ENCODE measurements around the gene ARHGEF6. TPM values are rescaled to one million over a fixed set of nuclear protein-coding genes. Genes with fewer than 3 reads are reported as not detected.

Gene ARHGEF6
- total RNA-seq, 1 experiment from 2014 or later = 5.1 TPM

DNA sequence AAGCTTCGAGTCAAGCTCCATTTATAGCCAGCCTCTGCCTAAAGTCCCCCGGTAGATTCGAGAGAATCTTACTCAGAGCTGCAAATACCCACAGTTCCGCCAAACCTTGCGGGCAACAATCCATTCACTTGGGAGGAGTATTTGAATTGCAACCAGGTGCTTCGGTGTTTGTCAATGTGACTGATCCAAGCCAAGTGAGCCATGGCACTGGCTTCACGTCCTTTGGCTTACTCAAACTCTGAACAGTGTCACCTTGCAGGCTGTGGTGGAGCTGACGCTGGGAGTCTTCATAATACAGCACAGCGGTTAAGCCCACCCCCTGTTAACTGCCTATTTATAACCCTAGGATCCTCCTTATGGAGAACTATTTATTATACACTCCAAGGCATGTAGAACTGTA, 121.6 kb downstream of the ARHGEF6 start:
- Mint-ChIP-seq H3K4me1 (peaks cover 8% of the 10 kb centered on the region), H3K36me3 (no peaks in the 10 kb centered on the region), H3K27ac (no peak overlapping the region), H3K27me3 (ENCODE audit: low read depth) (peaks cover 7% of the 10 kb centered on the region), H3K9me3 (peaks cover 5% of the 10 kb centered on the region), H3K4me3 (no peak overlapping the region)
- ChIA-PET POLR2A (no interaction called here), CTCF (interaction anchor here (0.5 kb wide), 1 partner anchor 915 kb away, joined by 3 read pairs; no protein-coding TSS in a partner anchor)
- TF ChIP-seq, protein P1, sequence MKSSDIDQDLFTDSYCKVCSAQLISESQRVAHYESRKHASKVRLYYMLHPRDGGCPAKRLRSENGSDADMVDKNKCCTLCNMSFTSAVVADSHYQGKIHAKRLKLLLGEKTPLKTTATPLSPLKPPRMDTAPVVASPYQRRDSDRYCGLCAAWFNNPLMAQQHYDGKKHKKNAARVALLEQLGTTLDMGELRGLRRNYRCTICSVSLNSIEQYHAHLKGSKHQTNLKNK (CRISPR knock-in tag; IDR thresholded peaks at IDR 0.05) = no peak
- TF ChIP-seq GABPB1 (CRISPR knock-in tag; IDR thresholded peaks at IDR 0.05) (no peak), ELF4 (CRISPR knock-in tag; IDR thresholded peaks at IDR 0.05; ENCODE audit: low read depth) (no peak), NR2C2 (CRISPR knock-in tag; IDR thresholded peaks at IDR 0.05) (no peak), TCF7 (CRISPR knock-in tag; IDR thresholded peaks at IDR 0.05; ENCODE audit: low read depth) (no peak), ZNF416 (CRISPR knock-in tag; IDR thresholded peaks at IDR 0.05) (no peak), TEAD4 (CRISPR knock-in tag; IDR thresholded peaks at IDR 0.05) (no peak)
- TF ChIP-seq, protein P2, sequence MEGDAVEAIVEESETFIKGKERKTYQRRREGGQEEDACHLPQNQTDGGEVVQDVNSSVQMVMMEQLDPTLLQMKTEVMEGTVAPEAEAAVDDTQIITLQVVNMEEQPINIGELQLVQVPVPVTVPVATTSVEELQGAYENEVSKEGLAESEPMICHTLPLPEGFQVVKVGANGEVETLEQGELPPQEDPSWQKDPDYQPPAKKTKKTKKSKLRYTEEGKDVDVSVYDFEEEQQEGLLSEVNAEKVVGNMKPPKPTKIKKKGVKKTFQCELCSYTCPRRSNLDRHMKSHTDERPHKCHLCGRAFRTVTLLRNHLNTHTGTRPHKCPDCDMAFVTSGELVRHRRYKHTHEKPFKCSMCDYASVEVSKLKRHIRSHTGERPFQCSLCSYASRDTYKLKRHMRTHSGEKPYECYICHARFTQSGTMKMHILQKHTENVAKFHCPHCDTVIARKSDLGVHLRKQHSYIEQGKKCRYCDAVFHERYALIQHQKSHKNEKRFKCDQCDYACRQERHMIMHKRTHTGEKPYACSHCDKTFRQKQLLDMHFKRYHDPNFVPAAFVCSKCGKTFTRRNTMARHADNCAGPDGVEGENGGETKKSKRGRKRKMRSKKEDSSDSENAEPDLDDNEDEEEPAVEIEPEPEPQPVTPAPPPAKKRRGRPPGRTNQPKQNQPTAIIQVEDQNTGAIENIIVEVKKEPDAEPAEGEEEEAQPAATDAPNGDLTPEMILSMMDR (IDR thresholded peaks at IDR 0.05) = no peak
- TF ChIP-seq, protein P3, sequence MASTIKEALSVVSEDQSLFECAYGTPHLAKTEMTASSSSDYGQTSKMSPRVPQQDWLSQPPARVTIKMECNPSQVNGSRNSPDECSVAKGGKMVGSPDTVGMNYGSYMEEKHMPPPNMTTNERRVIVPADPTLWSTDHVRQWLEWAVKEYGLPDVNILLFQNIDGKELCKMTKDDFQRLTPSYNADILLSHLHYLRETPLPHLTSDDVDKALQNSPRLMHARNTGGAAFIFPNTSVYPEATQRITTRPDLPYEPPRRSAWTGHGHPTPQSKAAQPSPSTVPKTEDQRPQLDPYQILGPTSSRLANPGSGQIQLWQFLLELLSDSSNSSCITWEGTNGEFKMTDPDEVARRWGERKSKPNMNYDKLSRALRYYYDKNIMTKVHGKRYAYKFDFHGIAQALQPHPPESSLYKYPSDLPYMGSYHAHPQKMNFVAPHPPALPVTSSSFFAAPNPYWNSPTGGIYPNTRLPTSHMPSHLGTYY (CRISPR knock-in tag; IDR thresholded peaks at IDR 0.05) = no peak
- ATAC-seq = no peak
- DNase-seq (ENCODE audit: low spot score) = no peak

DNA sequence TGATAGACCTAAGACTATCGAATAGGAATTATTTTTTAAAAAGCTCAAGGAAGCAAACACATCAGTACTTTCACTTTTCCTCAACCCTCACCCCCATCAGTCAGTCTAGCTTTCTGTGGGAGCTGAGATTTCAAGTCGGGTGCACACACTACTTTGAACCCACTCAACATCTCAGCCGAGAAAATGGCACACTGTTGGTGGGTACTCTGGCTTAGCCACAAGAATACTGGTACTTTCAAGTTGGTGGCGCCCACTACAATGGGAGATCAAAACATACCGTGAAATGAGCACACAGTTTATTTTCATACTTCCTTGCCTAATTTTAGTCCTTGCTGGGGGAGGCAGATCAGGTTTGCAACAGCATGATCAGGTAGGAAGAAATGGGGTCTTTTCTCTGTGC, 122.6 kb downstream of the ARHGEF6 start:
- Mint-ChIP-seq H3K36me3 (no peaks in the 10 kb centered on the region), H3K4me1 (peaks cover 8% of the 10 kb centered on the region), H3K4me3 (no peak overlapping the region), H3K9me3 (no peaks in the 10 kb centered on the region), H3K27ac (no peak overlapping the region), H3K27me3 (ENCODE audit: low read depth) (peaks cover 3% of the 10 kb centered on the region)
- POLR2A ChIA-PET = no interaction called here
- CTCF ChIA-PET = no interaction called here
- DNase-seq (ENCODE audit: low spot score) (no peak), ATAC-seq (no peak)
- TF ChIP-seq FOXP1 (CRISPR knock-in tag; IDR thresholded peaks at IDR 0.05; ENCODE audit: borderline replicate concordance) = no peak
- TF ChIP-seq ZNF423 (CRISPR knock-in tag; IDR thresholded peaks at IDR 0.05) = no peak
- TF ChIP-seq, protein P4, sequence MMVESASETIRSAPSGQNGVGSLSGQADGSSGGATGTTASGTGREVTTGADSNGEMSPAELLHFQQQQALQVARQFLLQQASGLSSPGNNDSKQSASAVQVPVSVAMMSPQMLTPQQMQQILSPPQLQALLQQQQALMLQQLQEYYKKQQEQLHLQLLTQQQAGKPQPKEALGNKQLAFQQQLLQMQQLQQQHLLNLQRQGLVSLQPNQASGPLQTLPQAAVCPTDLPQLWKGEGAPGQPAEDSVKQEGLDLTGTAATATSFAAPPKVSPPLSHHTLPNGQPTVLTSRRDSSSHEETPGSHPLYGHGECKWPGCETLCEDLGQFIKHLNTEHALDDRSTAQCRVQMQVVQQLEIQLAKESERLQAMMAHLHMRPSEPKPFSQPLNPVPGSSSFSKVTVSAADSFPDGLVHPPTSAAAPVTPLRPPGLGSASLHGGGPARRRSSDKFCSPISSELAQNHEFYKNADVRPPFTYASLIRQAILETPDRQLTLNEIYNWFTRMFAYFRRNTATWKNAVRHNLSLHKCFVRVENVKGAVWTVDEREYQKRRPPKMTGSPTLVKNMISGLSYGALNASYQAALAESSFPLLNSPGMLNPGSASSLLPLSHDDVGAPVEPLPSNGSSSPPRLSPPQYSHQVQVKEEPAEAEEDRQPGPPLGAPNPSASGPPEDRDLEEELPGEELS (CRISPR knock-in tag; IDR thresholded peaks at IDR 0.05) = no peak
- TF ChIP-seq ELF4 (CRISPR knock-in tag; IDR thresholded peaks at IDR 0.05; ENCODE audit: low read depth) = no peak
- TF ChIP-seq ESRRA (CRISPR knock-in tag; IDR thresholded peaks at IDR 0.05; ENCODE audit: borderline replicate concordance) = no peak
- TF ChIP-seq IRF2 (CRISPR knock-in tag; IDR thresholded peaks at IDR 0.05; ENCODE audit: borderline replicate concordance, low read depth) = no peak
- TF ChIP-seq, protein P5, sequence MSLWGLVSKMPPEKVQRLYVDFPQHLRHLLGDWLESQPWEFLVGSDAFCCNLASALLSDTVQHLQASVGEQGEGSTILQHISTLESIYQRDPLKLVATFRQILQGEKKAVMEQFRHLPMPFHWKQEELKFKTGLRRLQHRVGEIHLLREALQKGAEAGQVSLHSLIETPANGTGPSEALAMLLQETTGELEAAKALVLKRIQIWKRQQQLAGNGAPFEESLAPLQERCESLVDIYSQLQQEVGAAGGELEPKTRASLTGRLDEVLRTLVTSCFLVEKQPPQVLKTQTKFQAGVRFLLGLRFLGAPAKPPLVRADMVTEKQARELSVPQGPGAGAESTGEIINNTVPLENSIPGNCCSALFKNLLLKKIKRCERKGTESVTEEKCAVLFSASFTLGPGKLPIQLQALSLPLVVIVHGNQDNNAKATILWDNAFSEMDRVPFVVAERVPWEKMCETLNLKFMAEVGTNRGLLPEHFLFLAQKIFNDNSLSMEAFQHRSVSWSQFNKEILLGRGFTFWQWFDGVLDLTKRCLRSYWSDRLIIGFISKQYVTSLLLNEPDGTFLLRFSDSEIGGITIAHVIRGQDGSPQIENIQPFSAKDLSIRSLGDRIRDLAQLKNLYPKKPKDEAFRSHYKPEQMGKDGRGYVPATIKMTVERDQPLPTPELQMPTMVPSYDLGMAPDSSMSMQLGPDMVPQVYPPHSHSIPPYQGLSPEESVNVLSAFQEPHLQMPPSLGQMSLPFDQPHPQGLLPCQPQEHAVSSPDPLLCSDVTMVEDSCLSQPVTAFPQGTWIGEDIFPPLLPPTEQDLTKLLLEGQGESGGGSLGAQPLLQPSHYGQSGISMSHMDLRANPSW (CRISPR knock-in tag; conservative IDR thresholded peaks at IDR 0.05; ENCODE audit: low read depth) = no peak
- TF ChIP-seq, protein P6, sequence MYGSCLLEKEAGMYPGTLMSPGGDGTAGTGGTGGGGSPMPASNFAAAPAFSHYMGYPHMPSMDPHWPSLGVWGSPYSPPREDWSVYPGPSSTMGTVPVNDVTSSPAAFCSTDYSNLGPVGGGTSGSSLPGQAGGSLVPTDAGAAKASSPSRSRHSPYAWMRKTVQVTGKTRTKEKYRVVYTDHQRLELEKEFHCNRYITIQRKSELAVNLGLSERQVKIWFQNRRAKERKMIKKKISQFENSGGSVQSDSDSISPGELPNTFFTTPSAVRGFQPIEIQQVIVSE (CRISPR knock-in tag; IDR thresholded peaks at IDR 0.05; ENCODE audit: borderline replicate concordance) = no peak
- no peak for TF ChIP-seq ZNF121 (CRISPR knock-in tag; IDR thresholded peaks at IDR 0.05)
- TF ChIP-seq, protein P7, sequence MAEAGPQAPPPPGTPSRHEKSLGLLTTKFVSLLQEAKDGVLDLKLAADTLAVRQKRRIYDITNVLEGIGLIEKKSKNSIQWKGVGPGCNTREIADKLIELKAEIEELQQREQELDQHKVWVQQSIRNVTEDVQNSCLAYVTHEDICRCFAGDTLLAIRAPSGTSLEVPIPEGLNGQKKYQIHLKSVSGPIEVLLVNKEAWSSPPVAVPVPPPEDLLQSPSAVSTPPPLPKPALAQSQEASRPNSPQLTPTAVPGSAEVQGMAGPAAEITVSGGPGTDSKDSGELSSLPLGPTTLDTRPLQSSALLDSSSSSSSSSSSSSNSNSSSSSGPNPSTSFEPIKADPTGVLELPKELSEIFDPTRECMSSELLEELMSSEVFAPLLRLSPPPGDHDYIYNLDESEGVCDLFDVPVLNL (CRISPR knock-in tag; IDR thresholded peaks at IDR 0.05; ENCODE audit: borderline replicate concordance, low read depth) = no peak
- TF ChIP-seq, protein P8, sequence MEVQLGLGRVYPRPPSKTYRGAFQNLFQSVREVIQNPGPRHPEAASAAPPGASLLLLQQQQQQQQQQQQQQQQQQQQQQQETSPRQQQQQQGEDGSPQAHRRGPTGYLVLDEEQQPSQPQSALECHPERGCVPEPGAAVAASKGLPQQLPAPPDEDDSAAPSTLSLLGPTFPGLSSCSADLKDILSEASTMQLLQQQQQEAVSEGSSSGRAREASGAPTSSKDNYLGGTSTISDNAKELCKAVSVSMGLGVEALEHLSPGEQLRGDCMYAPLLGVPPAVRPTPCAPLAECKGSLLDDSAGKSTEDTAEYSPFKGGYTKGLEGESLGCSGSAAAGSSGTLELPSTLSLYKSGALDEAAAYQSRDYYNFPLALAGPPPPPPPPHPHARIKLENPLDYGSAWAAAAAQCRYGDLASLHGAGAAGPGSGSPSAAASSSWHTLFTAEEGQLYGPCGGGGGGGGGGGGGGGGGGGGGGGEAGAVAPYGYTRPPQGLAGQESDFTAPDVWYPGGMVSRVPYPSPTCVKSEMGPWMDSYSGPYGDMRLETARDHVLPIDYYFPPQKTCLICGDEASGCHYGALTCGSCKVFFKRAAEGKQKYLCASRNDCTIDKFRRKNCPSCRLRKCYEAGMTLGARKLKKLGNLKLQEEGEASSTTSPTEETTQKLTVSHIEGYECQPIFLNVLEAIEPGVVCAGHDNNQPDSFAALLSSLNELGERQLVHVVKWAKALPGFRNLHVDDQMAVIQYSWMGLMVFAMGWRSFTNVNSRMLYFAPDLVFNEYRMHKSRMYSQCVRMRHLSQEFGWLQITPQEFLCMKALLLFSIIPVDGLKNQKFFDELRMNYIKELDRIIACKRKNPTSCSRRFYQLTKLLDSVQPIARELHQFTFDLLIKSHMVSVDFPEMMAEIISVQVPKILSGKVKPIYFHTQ (CRISPR knock-in tag; IDR thresholded peaks at IDR 0.05) = no peak
- TF ChIP-seq, protein P9, sequence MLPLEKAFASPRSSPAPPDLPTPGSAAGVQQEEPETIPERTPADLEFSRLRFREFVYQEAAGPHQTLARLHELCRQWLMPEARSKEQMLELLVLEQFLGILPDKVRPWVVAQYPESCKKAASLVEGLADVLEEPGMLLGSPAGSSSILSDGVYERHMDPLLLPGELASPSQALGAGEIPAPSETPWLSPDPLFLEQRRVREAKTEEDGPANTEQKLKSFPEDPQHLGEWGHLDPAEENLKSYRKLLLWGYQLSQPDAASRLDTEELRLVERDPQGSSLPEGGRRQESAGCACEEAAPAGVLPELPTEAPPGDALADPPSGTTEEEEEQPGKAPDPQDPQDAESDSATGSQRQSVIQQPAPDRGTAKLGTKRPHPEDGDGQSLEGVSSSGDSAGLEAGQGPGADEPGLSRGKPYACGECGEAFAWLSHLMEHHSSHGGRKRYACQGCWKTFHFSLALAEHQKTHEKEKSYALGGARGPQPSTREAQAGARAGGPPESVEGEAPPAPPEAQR (CRISPR knock-in tag; IDR thresholded peaks at IDR 0.05) = no peak
- no peak for TF ChIP-seq EMX1 (CRISPR knock-in tag; IDR thresholded peaks at IDR 0.05)

Measured in WTC11 (cell line).